GM12872 (cell line): Measurements from ENCODE around the gene SLC12A7.

Source experiments
- TF ChIP-seq, protein P1 (sequence below): IDR thresholded peaks from 3 replicates; pipeline ENCODE4 v1.5.1; 2011; ENCODE audit warnings: low read depth, mild to moderate bottlenecking, low read length, moderate library complexity; ENCODE audit not compliant: insufficient read depth

Gene SLC12A7

DNA sequence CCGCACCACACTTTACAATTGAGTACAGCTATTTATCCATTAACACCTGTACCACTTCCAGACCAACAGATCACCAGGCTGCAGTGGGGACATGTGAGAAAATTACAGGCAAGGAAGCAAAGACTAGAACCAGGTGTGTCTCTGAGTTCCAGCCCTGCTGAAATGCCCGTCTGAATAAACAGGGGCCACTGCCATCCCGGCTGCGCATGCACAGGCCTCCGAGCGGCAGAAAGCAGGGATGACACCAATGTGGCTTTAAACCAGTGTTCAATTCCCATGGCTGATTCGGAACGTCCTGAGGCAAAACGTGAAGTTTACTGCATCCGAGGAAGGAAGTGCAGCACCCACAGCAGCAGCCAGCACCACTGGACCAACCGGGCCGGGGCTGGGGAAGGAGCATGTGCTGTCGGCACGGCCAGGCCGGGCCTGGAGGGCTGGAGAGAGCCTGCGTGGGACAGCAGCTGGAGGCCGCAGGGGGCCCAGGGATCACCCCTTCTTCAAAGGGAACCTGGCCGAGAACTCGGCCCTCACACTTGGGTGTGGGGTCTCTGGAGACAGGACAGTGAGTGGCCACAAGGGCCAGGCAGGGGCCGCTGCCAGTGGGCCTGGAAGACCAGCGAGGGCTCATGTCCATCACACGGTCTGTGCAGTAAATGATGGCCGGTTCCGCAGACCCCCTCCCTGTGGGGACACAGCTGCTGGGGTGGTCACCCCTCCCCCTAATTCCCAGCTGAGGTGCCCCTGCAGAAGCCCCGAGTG is 33.0 kb upstream of the SLC12A7 start:
- TF ChIP-seq, protein P1, sequence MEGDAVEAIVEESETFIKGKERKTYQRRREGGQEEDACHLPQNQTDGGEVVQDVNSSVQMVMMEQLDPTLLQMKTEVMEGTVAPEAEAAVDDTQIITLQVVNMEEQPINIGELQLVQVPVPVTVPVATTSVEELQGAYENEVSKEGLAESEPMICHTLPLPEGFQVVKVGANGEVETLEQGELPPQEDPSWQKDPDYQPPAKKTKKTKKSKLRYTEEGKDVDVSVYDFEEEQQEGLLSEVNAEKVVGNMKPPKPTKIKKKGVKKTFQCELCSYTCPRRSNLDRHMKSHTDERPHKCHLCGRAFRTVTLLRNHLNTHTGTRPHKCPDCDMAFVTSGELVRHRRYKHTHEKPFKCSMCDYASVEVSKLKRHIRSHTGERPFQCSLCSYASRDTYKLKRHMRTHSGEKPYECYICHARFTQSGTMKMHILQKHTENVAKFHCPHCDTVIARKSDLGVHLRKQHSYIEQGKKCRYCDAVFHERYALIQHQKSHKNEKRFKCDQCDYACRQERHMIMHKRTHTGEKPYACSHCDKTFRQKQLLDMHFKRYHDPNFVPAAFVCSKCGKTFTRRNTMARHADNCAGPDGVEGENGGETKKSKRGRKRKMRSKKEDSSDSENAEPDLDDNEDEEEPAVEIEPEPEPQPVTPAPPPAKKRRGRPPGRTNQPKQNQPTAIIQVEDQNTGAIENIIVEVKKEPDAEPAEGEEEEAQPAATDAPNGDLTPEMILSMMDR: no peak

DNA sequence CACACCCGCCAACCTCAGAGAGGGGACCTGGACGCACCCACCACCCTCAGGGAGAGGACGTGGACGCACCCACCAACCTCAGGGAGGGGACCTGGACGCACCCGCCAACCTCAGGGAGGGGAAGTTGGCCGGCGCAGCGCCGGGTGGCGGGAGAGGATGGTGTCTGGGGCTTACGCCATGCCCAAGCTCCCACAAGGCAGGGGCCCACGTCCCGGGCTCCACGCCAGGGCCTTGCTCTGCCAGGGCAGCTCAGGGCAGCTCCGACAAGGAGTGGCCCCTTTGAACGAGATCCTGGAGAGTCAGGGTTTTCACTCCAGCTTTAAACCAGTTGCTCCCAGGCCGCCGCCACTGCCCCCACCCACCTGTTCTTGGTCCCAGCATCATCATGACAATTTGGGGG is 32.2 kb upstream of the SLC12A7 start:
- TF ChIP-seq, protein P1: no peak

DNA sequence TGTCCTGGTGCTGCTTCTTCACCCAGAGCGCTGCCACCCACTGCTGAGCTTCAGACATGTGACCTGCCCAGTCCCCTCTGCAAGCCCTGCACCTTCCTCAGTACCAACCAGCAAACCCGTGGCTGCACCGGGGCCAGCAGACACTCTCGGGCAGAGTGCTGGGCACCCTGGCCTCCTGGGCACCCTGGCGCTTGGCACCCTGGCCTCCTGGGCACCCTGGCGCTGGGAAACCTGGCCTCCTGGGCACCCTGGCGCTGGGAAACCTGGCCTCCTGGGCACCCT is 31.7 kb upstream of the SLC12A7 start:
- TF ChIP-seq, protein P1: no peak

DNA sequence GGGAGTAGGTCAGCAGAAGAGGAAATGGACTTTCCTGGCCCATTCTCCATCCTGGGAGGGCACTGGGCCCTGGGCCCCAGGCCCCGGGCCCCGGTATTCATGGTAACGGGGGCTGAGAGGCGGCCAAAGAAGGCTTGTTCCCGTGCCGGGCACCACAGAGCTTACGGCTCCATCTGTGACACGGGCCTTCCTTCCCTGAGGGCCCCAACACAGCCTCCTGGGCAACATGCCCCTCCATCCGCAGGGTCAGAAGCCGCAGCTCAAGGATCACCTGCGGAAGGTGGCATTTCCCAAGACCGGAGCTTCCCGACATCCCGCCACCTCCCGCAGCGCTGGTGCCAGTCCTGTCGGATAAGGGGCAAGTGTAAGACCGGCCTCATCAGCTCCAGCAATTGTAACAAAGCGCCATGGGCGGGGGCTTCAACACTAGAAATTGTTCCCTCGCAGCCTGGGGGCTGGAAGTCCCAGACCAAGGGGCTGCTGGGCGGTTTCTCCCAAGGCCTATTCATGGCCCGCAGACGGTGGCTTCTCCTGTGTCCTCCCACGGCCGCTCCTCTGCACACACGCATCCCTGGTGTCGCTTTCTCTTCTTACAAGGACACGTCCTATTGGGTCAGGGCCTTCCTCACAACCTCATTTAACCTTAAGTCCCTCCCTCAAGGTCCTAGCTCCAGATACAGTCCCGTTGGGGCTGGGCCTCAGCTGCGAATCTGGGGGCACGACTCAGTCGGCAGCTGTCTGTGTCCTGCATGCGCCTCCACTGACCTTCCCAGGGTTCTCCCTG is 31.2 kb upstream of the SLC12A7 start:
- TF ChIP-seq, protein P1: no peak

DNA sequence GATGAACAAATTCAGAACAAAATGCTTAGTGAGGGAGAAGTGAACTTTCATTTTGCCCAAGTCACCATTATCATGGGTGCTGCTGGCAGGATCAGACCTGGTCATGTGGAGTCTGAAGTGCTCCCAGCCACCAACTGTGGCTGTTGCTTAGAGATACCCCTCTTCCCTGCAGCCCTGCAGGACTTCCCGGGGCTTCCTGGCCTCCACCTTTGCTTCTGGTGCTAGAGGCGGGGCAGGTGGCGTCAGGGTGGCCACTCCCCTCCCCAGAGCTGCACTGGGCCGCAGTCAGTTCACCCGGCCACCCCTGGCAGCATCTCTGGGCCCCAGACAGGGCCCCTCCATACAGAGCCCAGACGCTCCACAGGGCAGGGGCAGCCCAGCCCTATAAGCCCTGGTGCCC is 30.0 kb upstream of the SLC12A7 start:
- TF ChIP-seq, protein P1: no peak

DNA sequence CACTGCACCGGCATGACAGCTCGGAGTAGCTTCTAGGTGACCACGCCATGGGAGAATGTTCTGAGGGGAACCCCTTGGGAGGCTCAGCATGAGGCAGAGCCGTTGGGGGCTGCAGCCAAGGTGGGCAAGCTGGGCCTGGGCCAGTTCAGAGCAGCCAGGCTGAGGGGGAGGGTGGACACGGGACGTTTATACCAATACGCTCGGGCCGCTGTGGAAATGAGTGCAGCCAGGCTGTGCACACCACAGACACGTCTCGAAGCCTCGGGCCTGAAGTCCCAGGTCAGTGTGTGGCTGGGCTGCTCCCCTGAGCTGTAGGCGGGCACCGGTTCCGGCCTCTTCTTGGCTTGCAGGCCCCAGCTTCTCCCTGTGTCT is 28.9 kb upstream of the SLC12A7 start:
- TF ChIP-seq, protein P1: no peak

DNA sequence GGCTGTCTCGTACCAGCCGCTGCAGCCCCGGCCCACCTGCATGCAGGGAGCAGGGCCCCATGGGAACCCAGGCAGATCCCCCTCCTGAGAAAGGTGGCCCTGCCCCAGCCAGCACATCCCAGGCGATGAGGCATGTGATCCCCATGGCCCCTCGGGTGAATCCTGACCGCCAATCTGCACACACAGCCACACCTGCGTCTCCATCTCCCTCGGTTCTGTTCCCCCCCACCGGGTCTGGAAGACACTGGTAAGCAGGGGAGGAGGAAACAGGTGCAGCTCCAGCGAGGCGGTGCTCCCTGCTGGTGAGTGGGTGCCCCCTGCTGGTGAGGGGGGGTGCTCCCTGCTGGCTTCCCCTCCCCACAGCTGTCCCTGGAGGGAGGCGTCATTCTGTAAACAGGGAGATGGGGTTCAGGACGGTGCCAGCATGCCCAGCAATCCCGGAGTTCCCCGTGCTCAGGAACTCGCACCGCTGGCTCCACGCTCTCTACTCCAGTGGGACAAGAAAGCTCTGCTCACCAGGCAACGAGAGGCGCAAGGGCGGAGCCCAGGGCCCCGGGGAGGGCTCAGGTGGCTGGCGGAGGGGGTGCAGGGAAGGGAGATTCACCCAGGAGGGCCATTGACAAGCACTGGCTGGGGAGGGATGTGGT is 28.4 kb upstream of the SLC12A7 start:
- TF ChIP-seq, protein P1: peak; percentile 89
